HepG2 (cell line): ENCODE measurements around the gene SLC29A1. TPM values are rescaled to one million over a fixed set of nuclear protein-coding genes. Genes with fewer than 3 reads are reported as not detected.
A peak's percentile ranks its signal among the peaks of the same experiment; 100 is the strongest.

Source experiments
- NFYC ChIP-seq: IDR thresholded peaks from 2 replicates; pipeline ENCODE4 v1.6.1; 2016; ENCODE audit warnings: missing genetic modification reagents, missing compliant biosample characterization
- PCBP1 ChIP-seq: fragments of 200-400 bp; formaldehyde crosslinking; IDR thresholded peaks from 2 replicates; pipeline ENCODE4 v1.6.1; 2017; ENCODE audit warnings: mild to moderate bottlenecking, low read depth, low read length, borderline replicate concordance
- TBL1XR1 ChIP-seq: fragments of 150-350 bp; IDR thresholded peaks from 2 replicates; pipeline ENCODE4 v1.6.1; 2014; ENCODE audit warnings: borderline replicate concordance, low read length; ENCODE audit not compliant: partially characterized antibody
- ZFP36L1 ChIP-seq: sonication (generic); formaldehyde crosslinking; IDR thresholded peaks from 2 replicates; pipeline ENCODE4 v1.8.0; 2022; ENCODE audit warnings: mild to moderate bottlenecking, missing genetic modification reagents, moderate library complexity
- ZNF333 ChIP-seq: sonication (generic); formaldehyde crosslinking; IDR thresholded peaks from 2 replicates; pipeline ENCODE4 v1.4.0; 2020; ENCODE audit warnings: mild to moderate bottlenecking, missing genetic modification reagents, borderline replicate concordance
- ZNF670 ChIP-seq: sonication (generic); formaldehyde crosslinking; IDR thresholded peaks from 2 replicates; pipeline ENCODE4 v1.8.0; 2022; ENCODE audit warnings: mild to moderate bottlenecking, missing genetic modification reagents, borderline replicate concordance
- ZNF703 ChIP-seq: sonication (generic); formaldehyde crosslinking; IDR thresholded peaks from 2 replicates; pipeline ENCODE4 v1.5.1; 2020; ENCODE audit warnings: missing genetic modification reagents, mild to moderate bottlenecking, moderate library complexity, borderline replicate concordance
- polyA plus RNA-seq, 8 experiments: library from polyadenylated mRNA; depleted of rRNA in 3 of 8; stranded (reverse) in 7 of 8; unstranded in 1 of 8; fragments of >200 nt; fragmentation: Illumina TruSeq in 4 of 8; extraction: Trizol in 4 of 8; gene quantifications; 2 replicates each; pipeline versions ENCODE4 v1.2.1 to v1.2.3, GENCODE V29; 2011 to 2016; ENCODE audit warnings: low read depth in 4 of 8, missing spikeins in 1 of 8, mixed read lengths in 1 of 8; ENCODE audit not compliant: insufficient read depth in 1 of 8
- total RNA-seq, 5 experiments: library from RNA; depleted of rRNA; stranded (reverse); fragments of >200 nt; fragmentation: Illumina TruSeq; extraction: Trizol; gene quantifications; 2 replicates each; pipeline ENCODE4 v1.2.3, GENCODE V29; 2016; ENCODE audit warnings: low read depth in 1 of 5
- TF ChIP-seq, protein P1 (sequence below): sonication (generic); formaldehyde crosslinking; IDR thresholded peaks from 2 replicates; pipeline ENCODE4 v1.5.1; 2020; ENCODE audit warnings: missing genetic modification reagents, mild to moderate bottlenecking, borderline replicate concordance
- TF ChIP-seq, protein P2 (sequence below): sonication (generic); formaldehyde crosslinking; IDR thresholded peaks from 2 replicates; pipeline ENCODE4 v1.8.0; 2022; ENCODE audit warnings: mild to moderate bottlenecking, missing genetic modification reagents, moderate library complexity
- TF ChIP-seq, protein P3 (sequence below): sonication (generic); formaldehyde crosslinking; IDR thresholded peaks from 2 replicates; pipeline ENCODE4 v1.4.0; 2020; ENCODE audit warnings: mild to moderate bottlenecking, missing genetic modification reagents, borderline replicate concordance
- TF ChIP-seq, protein P4 (sequence below): sonication (generic); formaldehyde crosslinking; IDR thresholded peaks from 2 replicates; pipeline ENCODE4 v1.4.0; 2020; ENCODE audit warnings: low read depth, missing genetic modification reagents
- TF ChIP-seq, protein P5 (sequence below): sonication (generic); formaldehyde crosslinking; IDR thresholded peaks from 2 replicates; pipeline ENCODE4 v1.8.0; 2022; ENCODE audit warnings: missing genetic modification reagents, mild to moderate bottlenecking, borderline replicate concordance

The SLC29A1 gene
- total and polyA plus RNA-seq, 2 of the 13 experiments (the other 11 are each of a cell fraction or from before 2014, with no cell fraction given) = 43.2 to 106 TPM

DNA sequence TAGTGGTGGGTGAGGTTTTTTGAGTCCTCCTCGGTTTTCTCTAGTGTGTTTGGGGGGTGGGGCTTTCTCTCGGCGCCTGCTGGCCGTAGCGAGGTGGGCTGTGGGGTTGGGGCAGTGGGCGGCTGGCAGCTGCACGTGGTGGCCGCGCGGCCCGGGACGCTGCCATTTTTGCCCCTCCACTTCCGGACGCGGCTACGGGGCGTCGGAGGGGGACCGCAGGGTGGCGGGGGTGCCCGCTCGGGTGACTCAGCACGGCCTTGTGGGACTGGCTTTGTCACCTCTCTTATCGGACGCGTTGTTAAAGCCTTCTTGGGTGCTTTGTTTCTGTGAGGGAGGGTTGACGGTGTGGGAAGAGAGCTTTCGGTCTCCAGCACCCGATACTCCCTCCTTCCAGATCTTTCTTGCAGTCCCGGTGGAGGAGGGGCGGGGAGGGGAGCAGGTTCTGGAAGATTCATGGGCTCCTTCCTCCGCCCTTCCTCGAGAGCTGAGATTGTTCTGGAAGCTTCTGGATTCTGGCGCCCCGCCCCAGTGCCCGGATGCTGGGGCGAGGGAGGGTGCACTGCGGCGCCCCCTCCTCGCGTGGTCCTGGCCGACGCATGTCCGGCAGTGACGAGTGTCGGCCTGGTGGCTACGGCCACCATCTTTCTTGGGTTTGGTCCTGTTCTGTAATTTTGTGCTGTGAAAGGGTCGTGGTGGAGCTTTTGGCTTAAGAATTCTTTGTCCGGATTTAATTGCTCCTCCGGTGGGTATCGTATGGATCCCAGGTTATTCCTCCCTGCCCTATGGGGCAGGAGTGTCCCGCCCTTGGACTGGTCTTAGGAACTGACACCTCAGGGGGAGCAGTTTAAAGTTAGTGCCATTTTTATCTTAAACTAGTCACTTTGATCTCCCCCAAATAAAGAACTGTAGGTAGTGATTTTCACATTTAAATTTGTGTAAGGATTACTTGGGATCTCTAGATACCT, 24.2 kb downstream of the SLC29A1 start (continued):
- TF ChIP-seq, protein P1, sequence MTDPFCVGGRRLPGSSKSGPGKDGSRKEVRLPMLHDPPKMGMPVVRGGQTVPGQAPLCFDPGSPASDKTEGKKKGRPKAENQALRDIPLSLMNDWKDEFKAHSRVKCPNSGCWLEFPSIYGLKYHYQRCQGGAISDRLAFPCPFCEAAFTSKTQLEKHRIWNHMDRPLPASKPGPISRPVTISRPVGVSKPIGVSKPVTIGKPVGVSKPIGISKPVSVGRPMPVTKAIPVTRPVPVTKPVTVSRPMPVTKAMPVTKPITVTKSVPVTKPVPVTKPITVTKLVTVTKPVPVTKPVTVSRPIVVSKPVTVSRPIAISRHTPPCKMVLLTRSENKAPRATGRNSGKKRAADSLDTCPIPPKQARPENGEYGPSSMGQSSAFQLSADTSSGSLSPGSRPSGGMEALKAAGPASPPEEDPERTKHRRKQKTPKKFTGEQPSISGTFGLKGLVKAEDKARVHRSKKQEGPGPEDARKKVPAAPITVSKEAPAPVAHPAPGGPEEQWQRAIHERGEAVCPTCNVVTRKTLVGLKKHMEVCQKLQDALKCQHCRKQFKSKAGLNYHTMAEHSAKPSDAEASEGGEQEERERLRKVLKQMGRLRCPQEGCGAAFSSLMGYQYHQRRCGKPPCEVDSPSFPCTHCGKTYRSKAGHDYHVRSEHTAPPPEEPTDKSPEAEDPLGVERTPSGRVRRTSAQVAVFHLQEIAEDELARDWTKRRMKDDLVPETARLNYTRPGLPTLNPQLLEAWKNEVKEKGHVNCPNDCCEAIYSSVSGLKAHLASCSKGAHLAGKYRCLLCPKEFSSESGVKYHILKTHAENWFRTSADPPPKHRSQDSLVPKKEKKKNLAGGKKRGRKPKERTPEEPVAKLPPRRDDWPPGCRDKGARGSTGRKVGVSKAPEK (CRISPR knock-in tag) = 0 out of 2 replicates have a peak, but pooled peaks have one; percentile 62
- 0 out of 2 replicates have a peak, but pooled peaks have one; percentile 58 for TF ChIP-seq ZNF703
- TF ChIP-seq ZFP36L1 (CRISPR knock-in tag) = peak; percentile 85; the same call in 1 of the 2 replicates
- TF ChIP-seq ZNF333 = peak; percentile 29; the same call in 1 of the 2 replicates
- TF ChIP-seq, protein P2, sequence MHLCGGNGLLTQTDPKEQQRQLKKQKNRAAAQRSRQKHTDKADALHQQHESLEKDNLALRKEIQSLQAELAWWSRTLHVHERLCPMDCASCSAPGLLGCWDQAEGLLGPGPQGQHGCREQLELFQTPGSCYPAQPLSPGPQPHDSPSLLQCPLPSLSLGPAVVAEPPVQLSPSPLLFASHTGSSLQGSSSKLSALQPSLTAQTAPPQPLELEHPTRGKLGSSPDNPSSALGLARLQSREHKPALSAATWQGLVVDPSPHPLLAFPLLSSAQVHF = peak; percentile 23; the same call in 1 of the 2 replicates
- TF ChIP-seq TBL1XR1 = no peak
- TF ChIP-seq ZNF670 = 0 out of 2 replicates have a peak, but pooled peaks have one; percentile 20
- TF ChIP-seq, protein P3, sequence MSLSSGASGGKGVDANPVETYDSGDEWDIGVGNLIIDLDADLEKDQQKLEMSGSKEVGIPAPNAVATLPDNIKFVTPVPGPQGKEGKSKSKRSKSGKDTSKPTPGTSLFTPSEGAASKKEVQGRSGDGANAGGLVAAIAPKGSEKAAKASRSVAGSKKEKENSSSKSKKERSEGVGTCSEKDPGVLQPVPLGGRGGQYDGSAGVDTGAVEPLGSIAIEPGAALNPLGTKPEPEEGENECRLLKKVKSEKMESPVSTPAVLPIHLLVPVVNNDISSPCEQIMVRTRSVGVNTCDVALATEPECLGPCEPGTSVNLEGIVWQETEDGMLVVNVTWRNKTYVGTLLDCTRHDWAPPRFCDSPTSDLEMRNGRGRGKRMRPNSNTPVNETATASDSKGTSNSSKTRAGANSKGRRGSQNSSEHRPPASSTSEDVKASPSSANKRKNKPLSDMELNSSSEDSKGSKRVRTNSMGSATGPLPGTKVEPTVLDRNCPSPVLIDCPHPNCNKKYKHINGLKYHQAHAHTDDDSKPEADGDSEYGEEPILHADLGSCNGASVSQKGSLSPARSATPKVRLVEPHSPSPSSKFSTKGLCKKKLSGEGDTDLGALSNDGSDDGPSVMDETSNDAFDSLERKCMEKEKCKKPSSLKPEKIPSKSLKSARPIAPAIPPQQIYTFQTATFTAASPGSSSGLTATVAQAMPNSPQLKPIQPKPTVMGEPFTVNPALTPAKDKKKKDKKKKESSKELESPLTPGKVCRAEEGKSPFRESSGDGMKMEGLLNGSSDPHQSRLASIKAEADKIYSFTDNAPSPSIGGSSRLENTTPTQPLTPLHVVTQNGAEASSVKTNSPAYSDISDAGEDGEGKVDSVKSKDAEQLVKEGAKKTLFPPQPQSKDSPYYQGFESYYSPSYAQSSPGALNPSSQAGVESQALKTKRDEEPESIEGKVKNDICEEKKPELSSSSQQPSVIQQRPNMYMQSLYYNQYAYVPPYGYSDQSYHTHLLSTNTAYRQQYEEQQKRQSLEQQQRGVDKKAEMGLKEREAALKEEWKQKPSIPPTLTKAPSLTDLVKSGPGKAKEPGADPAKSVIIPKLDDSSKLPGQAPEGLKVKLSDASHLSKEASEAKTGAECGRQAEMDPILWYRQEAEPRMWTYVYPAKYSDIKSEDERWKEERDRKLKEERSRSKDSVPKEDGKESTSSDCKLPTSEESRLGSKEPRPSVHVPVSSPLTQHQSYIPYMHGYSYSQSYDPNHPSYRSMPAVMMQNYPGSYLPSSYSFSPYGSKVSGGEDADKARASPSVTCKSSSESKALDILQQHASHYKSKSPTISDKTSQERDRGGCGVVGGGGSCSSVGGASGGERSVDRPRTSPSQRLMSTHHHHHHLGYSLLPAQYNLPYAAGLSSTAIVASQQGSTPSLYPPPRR = 0 out of 2 replicates have a peak, but pooled peaks have one; percentile 6
- TF ChIP-seq, protein P4, sequence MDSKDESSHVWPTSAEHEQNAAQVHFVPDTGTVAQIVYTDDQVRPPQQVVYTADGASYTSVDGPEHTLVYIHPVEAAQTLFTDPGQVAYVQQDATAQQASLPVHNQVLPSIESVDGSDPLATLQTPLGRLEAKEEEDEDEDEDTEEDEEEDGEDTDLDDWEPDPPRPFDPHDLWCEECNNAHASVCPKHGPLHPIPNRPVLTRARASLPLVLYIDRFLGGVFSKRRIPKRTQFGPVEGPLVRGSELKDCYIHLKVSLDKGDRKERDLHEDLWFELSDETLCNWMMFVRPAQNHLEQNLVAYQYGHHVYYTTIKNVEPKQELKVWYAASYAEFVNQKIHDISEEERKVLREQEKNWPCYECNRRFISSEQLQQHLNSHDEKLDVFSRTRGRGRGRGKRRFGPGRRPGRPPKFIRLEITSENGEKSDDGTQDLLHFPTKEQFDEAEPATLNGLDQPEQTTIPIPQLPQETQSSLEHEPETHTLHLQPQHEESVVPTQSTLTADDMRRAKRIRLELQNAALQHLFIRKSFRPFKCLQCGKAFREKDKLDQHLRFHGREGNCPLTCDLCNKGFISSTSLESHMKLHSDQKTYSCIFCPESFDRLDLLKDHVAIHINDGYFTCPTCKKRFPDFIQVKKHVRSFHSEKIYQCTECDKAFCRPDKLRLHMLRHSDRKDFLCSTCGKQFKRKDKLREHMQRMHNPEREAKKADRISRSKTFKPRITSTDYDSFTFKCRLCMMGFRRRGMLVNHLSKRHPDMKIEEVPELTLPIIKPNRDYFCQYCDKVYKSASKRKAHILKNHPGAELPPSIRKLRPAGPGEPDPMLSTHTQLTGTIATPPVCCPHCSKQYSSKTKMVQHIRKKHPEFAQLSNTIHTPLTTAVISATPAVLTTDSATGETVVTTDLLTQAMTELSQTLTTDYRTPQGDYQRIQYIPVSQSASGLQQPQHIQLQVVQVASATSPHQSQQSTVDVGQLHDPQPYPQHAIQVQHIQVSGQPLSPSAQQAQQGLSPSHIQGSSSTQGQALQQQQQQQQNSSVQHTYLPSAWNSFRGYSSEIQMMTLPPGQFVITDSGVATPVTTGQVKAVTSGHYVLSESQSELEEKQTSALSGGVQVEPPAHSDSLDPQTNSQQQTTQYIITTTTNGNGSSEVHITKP (CRISPR knock-in tag) = peak; percentile 81
- 0 out of 2 replicates have a peak, but pooled peaks have one; percentile 24 for TF ChIP-seq NFYC (CRISPR knock-in tag)
- no peak for TF ChIP-seq PCBP1
- TF ChIP-seq, protein P5, sequence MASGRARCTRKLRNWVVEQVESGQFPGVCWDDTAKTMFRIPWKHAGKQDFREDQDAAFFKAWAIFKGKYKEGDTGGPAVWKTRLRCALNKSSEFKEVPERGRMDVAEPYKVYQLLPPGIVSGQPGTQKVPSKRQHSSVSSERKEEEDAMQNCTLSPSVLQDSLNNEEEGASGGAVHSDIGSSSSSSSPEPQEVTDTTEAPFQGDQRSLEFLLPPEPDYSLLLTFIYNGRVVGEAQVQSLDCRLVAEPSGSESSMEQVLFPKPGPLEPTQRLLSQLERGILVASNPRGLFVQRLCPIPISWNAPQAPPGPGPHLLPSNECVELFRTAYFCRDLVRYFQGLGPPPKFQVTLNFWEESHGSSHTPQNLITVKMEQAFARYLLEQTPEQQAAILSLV (CRISPR knock-in tag) = no peak; the same call in 1 of the 2 replicates
